ENCODE measurements around the gene B3GNT4.

GRCh38 chr12:122202017-122202416 is 1.5 kb upstream of the B3GNT4 start:
- TF ChIP-seq EP300 (IDR thresholded peaks at IDR 0.05): no peak
- TF ChIP-seq POLR2A (IDR thresholded peaks at IDR 0.05): no peak

Measured in stomach (tissue), 4 donors.